Activated naive CD4-positive, alpha-beta T cell treated with anti-CD3 and anti-CD28 coated beads, Interleukin-2, amount 10 ng/mL, durations not matched to agents 7 days and 5 days (primary cell): ENCODE results near the gene CCL17.
"Not testable (repeated sequence)": the region's sequence is repeated elsewhere in the genome, so short reads cannot be mapped to it uniquely, and the experiment has no call there.

Experiments
- CTCF ChIA-PET: fragments of 350-600 bp; sonication (Branson Sonifier 250); formaldehyde crosslinking; loops from one replicate; lab custom pipeline; 2021; ENCODE audit warnings: antibody characterized with exemption; lab: Charles Lee
- DNase-seq: peaks from one replicate; pipeline ENCODE4 v3.0.0-alpha.2; 2020
- H3K27ac Mint-ChIP-seq: one replicate; pipeline ENCODE4 v1.8.0; 2021; ENCODE audit warnings: mild to moderate bottlenecking, moderate library complexity, mixed read lengths
- H3K27me3 Mint-ChIP-seq: one replicate; pipeline ENCODE4 v1.8.0; 2021; ENCODE audit warnings: mild to moderate bottlenecking, mixed read lengths
- H3K36me3 Mint-ChIP-seq: one replicate; pipeline ENCODE4 v1.8.0; 2021; ENCODE audit warnings: mixed read lengths
- H3K4me1 Mint-ChIP-seq: one replicate; pipeline ENCODE4 v1.8.0; 2021; ENCODE audit warnings: mixed read lengths
- H3K4me3 Mint-ChIP-seq: one replicate; pipeline ENCODE4 v1.8.0; 2021; ENCODE audit warnings: mild to moderate bottlenecking, moderate library complexity, mixed read lengths
- H3K9me3 Mint-ChIP-seq: one replicate; pipeline ENCODE4 v1.8.0; 2021; ENCODE audit warnings: mixed read lengths

Gene CCL17

GRCh38 chr16:57422026-57422944 lies 17.7 kb downstream of the CCL17 start:
- H3K27ac Mint-ChIP-seq = no peak overlapping the region
- CTCF ChIA-PET = interaction anchor here (0.8 to 2.3 kb wide), 6 partner anchors 8 to 227 kb away, joined by 3 to 10 read pairs (median 3); no protein-coding TSS in a partner anchor
- DNase-seq = no peak
- peaks cover under 1% of the 10 kb centered on the region for H3K36me3 Mint-ChIP-seq
- peaks cover 15% of the 10 kb centered on the region for H3K4me1 Mint-ChIP-seq
- peaks cover 13% of the 10 kb centered on the region for H3K27me3 Mint-ChIP-seq
- H3K4me3 Mint-ChIP-seq = no peak overlapping the region
- H3K9me3 Mint-ChIP-seq = no peaks in the 10 kb centered on the region

- H3K27me3 Mint-ChIP-seq = peaks cover 7% of the 10 kb centered on the region
- H3K27ac Mint-ChIP-seq = no peak overlapping the region
- no peak overlapping the region for H3K4me3 Mint-ChIP-seq
- no peak for DNase-seq
- CTCF ChIA-PET = interaction anchor here (1.4 to 2.3 kb wide), 3 partner anchors 16 to 122 kb away, joined by 3 to 10 read pairs (median 6); no protein-coding TSS in a partner anchor
- peaks cover 11% of the 10 kb centered on the region for H3K4me1 Mint-ChIP-seq
- H3K9me3 Mint-ChIP-seq = no peaks in the 10 kb centered on the region
- H3K36me3 Mint-ChIP-seq = peaks cover 8% of the 10 kb centered on the region
Measured at GRCh38 chr16:57423152-57423551, 18.6 kb downstream of the CCL17 start.

GRCh38 chr16:57424583-57424982 lies 20.0 kb downstream of the CCL17 start:
- CTCF ChIA-PET = interaction anchor here (1.4 to 1.5 kb wide), 2 partner anchors 20 to 124 kb away, joined by 3 to 6 read pairs; no protein-coding TSS in a partner anchor
- Mint-ChIP-seq H3K27me3 (no peaks in the 10 kb centered on the region), H3K27ac (no peak overlapping the region), H3K4me3 (no peak overlapping the region), H3K4me1 (peaks cover 2% of the 10 kb centered on the region), H3K9me3 (no peaks in the 10 kb centered on the region), H3K36me3 (peaks cover 17% of the 10 kb centered on the region)
- DNase-seq = no peak

GRCh38 chr16:57426356-57426755 lies 21.8 kb downstream of the CCL17 start:
- Mint-ChIP-seq H3K36me3 (peaks cover 33% of the 10 kb centered on the region), H3K27ac (no peak overlapping the region), H3K27me3 (no peaks in the 10 kb centered on the region), H3K9me3 (no peaks in the 10 kb centered on the region), H3K4me3 (no peak overlapping the region), H3K4me1 (no peaks in the 10 kb centered on the region)
- CTCF ChIA-PET = interaction anchor here (1.2 kb wide), 1 partner anchor 9 kb away, joined by 7 read pairs; no protein-coding TSS in a partner anchor
- no peak for DNase-seq

- no peak for DNase-seq
- Mint-ChIP-seq H3K9me3 (no peaks in the 10 kb centered on the region), H3K4me1 (peaks cover under 1% of the 10 kb centered on the region), H3K27me3 (no peaks in the 10 kb centered on the region), H3K4me3 (no peak overlapping the region), H3K36me3 (peaks cover 37% of the 10 kb centered on the region), H3K27ac (no peak overlapping the region)
- CTCF ChIA-PET = no interaction called here
Measured at GRCh38 chr16:57427307-57427706, 22.7 kb downstream of the CCL17 start.

- H3K27me3 Mint-ChIP-seq = no peaks in the 10 kb centered on the region
- peaks cover 42% of the 10 kb centered on the region for H3K36me3 Mint-ChIP-seq
Measured at GRCh38 chr16:57427824-57428223, 23.3 kb downstream of the CCL17 start.

GRCh38 chr16:57430955-57431354 lies 26.4 kb downstream of the CCL17 start:
- CTCF ChIA-PET = interaction anchor here (2.9 kb wide), 1 partner anchor 13 kb away, joined by 23 read pairs; no protein-coding TSS in a partner anchor
- Mint-ChIP-seq H3K4me1 (peaks cover 23% of the 10 kb centered on the region), H3K9me3 (no peaks in the 10 kb centered on the region), H3K36me3 (peaks cover 60% of the 10 kb centered on the region), H3K27ac (peak overlapping the region; percentile 52), H3K27me3 (no peaks in the 10 kb centered on the region), H3K4me3 (no peak overlapping the region)
- no peak for DNase-seq

More at GRCh38 chr16:57427824-57428223, 23.3 kb downstream of the CCL17 start:
- CTCF ChIA-PET = no interaction called here
- DNase-seq = no peak
- Mint-ChIP-seq H3K27ac (no peak overlapping the region), H3K9me3 (no peaks in the 10 kb centered on the region), H3K4me3 (no peak overlapping the region), H3K4me1 (peaks cover 4% of the 10 kb centered on the region)

- H3K4me1 Mint-ChIP-seq = peaks cover 23% of the 10 kb centered on the region
- CTCF ChIA-PET = interaction anchor here (1.9 to 2.1 kb wide), 2 partner anchors 15 to 87 kb away, joined by 7 to 21 read pairs; no protein-coding TSS in a partner anchor
- no peak for DNase-seq
- H3K9me3 Mint-ChIP-seq = no peaks in the 10 kb centered on the region
- peaks cover 60% of the 10 kb centered on the region for H3K36me3 Mint-ChIP-seq
- no peaks in the 10 kb centered on the region for H3K27me3 Mint-ChIP-seq
- H3K27ac Mint-ChIP-seq = no peak overlapping the region
- H3K4me3 Mint-ChIP-seq = no peak overlapping the region
Measured at GRCh38 chr16:57432505-57432904, 27.9 kb downstream of the CCL17 start.

- Mint-ChIP-seq H3K4me3 (no peak overlapping the region), H3K27me3 (no peaks in the 10 kb centered on the region), H3K9me3 (no peaks in the 10 kb centered on the region), H3K36me3 (peaks cover 55% of the 10 kb centered on the region), H3K27ac (peak overlapping the region; percentile 10), H3K4me1 (peaks cover 23% of the 10 kb centered on the region)
- CTCF ChIA-PET = interaction anchor here (1.9 to 2.1 kb wide), 2 partner anchors 16 to 86 kb away, joined by 7 to 21 read pairs; no protein-coding TSS in a partner anchor
- no peak for DNase-seq
Measured at GRCh38 chr16:57432989-57433388, 28.4 kb downstream of the CCL17 start.

- Mint-ChIP-seq H3K36me3 (peaks cover 55% of the 10 kb centered on the region), H3K27ac (no peak overlapping the region)
- CTCF ChIA-PET = interaction anchor here (2.1 kb wide), 1 partner anchor 17 kb away, joined by 21 read pairs; no protein-coding TSS in a partner anchor
Measured at GRCh38 chr16:57434003-57434402, 29.4 kb downstream of the CCL17 start.

GRCh38 chr16:57435838-57436237 lies 31.3 kb downstream of the CCL17 start:
- peaks cover 23% of the 10 kb centered on the region for H3K4me1 Mint-ChIP-seq
- H3K4me3 Mint-ChIP-seq = no peak overlapping the region
- no peak for DNase-seq
- H3K36me3 Mint-ChIP-seq = peaks cover 62% of the 10 kb centered on the region
- H3K27ac Mint-ChIP-seq = no peak overlapping the region
- peaks cover 14% of the 10 kb centered on the region for H3K9me3 Mint-ChIP-seq
- CTCF ChIA-PET = interaction anchor here (1.5 kb wide), 1 partner anchor 19 kb away, joined by 3 read pairs; no protein-coding TSS in a partner anchor
- H3K27me3 Mint-ChIP-seq = no peaks in the 10 kb centered on the region

More at GRCh38 chr16:57434003-57434402, 29.4 kb downstream of the CCL17 start:
- DNase-seq = no peak
- no peak overlapping the region for H3K4me3 Mint-ChIP-seq
- peaks cover 23% of the 10 kb centered on the region for H3K4me1 Mint-ChIP-seq
- no peaks in the 10 kb centered on the region for H3K27me3 Mint-ChIP-seq
- H3K9me3 Mint-ChIP-seq = no peaks in the 10 kb centered on the region

GRCh38 chr16:57439947-57440346 lies 35.4 kb downstream of the CCL17 start:
- not testable (repeated sequence) for DNase-seq, H3K4me1 Mint-ChIP-seq, H3K27me3 Mint-ChIP-seq, H3K4me3 Mint-ChIP-seq, H3K27ac Mint-ChIP-seq
- peaks cover 17% of the 10 kb centered on the region for H3K9me3 Mint-ChIP-seq
- CTCF ChIA-PET = interaction anchor here (1.2 to 2.3 kb wide), 2 partner anchors 21 to 23 kb away, joined by 4 to 9 read pairs; no protein-coding TSS in a partner anchor
- peaks cover 44% of the 10 kb centered on the region for H3K36me3 Mint-ChIP-seq

- CTCF ChIA-PET = interaction anchor here (2.3 kb wide), 1 partner anchor 23 kb away, joined by 9 read pairs; no protein-coding TSS in a partner anchor
- not testable (repeated sequence) for H3K4me3 Mint-ChIP-seq, DNase-seq, H3K4me1 Mint-ChIP-seq, H3K27ac Mint-ChIP-seq, H3K27me3 Mint-ChIP-seq
- Mint-ChIP-seq H3K36me3 (peaks cover 41% of the 10 kb centered on the region), H3K9me3 (peaks cover 17% of the 10 kb centered on the region)
Measured at GRCh38 chr16:57440551-57440950, 36.0 kb downstream of the CCL17 start.

GRCh38 chr16:57444711-57445110 lies 40.1 kb downstream of the CCL17 start:
- CTCF ChIA-PET = interaction anchor here (0.7 to 1.4 kb wide), 3 partner anchors 18 to 27 kb away, joined by 3 to 8 read pairs (median 4); partner anchors contain the start of gene POLR2C
- Mint-ChIP-seq H3K4me1 (peaks cover 36% of the 10 kb centered on the region), H3K27me3 (no peaks in the 10 kb centered on the region), H3K36me3 (peaks cover 24% of the 10 kb centered on the region), H3K27ac (no peak overlapping the region), H3K4me3 (peak overlapping the region; percentile 12), H3K9me3 (peaks cover 15% of the 10 kb centered on the region)
- DNase-seq = no peak
